Fibroblast of mammary gland (primary cell): ENCODE measurements around the gene PHF24.

Experiments used
- DNase-seq: peaks from one replicate; pipeline ENCODE4 v3.0.0-alpha.2; 2010; ENCODE audit warnings: low read depth
- H3K4me3 ChIP-seq: 2 replicates; pipeline ENCODE4 v1.5.1; 2011; ENCODE audit warnings: low read depth, mild to moderate bottlenecking, low read length, moderate library complexity; ENCODE audit not compliant: control insufficient read depth
- TF ChIP-seq, protein P1 (sequence below): conservative IDR thresholded peaks from 2 replicates; pipeline ENCODE4 v1.5.1; 2011; ENCODE audit warnings: low read depth, low read length, inconsistent platforms; ENCODE audit not compliant: control insufficient read depth, insufficient read depth

Gene PHF24

DNA sequence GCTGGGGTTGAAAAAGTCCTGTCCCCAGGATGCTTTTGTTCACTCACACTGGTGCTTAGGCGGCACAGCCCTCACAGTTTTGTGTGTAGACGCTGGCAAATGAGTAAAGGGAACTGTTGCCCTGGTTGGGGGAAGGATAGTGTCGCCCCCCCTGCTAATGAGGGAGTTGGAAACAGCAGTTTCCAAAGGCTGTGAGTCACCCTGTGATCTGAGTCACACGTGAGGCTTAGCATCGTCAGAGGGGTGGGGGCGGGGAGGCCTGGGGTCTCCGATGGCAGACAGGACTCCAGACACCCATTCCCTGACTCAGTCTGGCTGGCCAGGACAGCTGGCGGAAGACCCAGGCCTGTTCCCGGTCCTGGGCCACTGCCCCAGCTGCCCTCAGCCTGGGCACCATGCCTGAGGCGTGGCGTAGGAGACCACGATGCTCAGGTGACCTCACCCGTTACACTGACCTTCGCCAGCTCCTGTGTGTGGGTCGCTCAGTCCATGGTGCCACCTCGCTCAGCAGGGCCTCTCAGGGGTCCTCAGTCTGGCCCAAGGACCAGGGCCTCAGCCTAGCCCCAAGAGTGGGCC lies 34.4 kb downstream of the PHF24 start:
- TF ChIP-seq, protein P1, sequence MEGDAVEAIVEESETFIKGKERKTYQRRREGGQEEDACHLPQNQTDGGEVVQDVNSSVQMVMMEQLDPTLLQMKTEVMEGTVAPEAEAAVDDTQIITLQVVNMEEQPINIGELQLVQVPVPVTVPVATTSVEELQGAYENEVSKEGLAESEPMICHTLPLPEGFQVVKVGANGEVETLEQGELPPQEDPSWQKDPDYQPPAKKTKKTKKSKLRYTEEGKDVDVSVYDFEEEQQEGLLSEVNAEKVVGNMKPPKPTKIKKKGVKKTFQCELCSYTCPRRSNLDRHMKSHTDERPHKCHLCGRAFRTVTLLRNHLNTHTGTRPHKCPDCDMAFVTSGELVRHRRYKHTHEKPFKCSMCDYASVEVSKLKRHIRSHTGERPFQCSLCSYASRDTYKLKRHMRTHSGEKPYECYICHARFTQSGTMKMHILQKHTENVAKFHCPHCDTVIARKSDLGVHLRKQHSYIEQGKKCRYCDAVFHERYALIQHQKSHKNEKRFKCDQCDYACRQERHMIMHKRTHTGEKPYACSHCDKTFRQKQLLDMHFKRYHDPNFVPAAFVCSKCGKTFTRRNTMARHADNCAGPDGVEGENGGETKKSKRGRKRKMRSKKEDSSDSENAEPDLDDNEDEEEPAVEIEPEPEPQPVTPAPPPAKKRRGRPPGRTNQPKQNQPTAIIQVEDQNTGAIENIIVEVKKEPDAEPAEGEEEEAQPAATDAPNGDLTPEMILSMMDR: no peak
- no peak overlapping the region for H3K4me3 ChIP-seq
- peak; percentile 97 for DNase-seq

DNA sequence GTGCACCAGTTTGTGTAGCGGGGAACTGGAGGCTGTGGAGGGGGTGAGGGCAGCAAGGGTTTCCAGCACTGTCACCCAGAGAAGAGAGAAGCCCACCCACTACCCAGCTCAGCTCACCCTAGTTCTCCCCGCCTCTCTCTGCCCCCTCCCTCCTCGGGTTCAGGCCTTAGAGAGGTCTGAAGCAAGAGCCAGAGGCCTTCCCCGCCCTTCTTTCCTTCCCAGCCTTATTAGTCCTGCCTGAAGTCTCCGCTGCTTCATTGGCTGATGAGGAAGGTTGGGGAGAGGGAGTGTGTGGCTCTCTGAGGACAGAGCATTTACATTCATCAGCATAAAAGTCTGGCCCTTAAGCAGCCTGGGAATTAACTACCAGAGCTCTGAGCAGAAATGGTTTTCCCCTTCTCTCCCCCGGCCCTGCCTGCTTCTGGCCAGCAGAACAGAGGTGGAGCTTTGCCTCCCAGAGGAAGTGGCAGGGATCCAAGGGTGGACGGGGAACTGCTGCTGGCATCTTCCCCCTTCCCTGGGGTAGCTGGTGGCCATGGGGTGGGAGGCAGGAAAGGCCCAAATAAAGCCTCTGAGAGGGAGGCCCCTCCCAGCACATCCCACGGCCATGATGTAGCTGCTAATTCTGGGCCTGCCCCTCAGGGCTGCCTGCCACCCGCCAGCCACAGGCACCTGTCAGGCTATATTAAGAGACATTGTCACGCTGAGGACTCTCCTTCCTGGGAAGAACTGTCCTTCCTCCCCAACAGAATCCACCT lies 35.6 kb downstream of the PHF24 start:
- peak; percentile 81 for DNase-seq
- TF ChIP-seq, protein P1: no peak
- no peak overlapping the region for H3K4me3 ChIP-seq

DNA sequence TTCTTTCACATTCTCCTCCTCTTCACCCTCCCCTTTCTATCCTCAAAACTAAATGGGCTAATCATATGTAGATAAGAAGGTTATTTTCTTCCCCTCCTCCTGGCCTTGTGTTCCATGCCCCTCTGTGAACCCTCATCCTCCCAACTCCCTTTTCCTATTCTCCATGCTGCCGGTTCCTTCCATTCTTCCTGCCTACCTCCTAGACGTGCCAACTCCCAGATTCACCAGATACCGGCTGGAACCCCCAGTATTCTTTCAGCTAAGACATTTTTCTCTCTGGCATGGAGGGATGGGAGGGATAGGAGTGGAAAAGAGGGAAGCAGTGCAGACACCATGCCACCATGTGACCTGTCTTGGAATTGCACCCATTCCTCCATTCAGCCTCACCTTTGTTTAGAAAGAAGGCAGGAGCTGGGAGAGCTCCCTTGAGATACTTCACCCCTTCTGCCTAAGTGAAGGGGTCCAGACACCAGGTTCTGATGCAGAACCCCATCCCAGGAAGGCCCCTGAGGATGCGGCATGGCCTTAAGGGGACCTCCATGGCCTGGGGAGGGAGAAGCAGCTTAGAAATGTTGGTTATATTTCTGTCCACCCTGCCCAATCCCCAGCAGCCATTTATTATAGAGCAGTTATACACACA lies 36.3 kb downstream of the PHF24 start:
- no peak overlapping the region for H3K4me3 ChIP-seq
- peak; percentile 61 for DNase-seq
- TF ChIP-seq, protein P1: peak; percentile 68

DNA sequence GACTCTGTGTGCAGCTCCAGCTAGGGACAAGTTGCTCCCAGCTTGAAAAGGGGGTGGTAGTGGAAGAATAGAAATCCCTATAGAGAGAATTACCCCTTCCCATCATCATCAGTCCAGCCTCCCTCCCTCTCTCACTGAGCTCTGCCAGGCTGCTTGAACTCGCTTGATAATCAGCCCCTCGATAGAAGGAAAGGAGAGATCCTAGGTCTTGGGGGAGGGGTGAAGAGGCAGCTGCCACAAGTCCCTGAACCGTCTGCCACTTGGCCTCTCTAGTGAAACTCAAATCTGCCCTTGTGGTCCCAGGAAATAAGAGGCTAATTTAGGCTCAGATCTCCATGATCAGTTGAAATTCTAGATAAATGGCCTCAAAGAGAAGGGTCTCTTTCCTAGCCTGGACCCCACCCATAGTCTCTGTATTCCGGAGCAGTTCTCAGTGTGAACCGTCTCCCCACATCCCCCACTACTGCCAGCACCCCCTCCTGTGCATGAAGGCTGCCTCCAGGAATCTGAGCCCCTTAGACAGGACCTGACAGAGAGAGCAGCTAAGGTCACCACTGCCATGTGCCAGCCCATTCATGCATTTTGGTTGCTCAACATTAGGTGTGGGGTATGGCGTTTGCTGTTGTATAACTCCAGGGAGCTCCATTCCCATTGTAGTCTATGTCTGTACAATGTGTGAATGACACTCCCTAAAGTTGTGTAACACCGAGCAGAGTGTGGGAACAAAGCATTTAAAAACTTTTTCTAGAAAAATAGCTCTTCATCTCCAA lies 37.0 kb downstream of the PHF24 start:
- peak; percentile 80 for DNase-seq
- TF ChIP-seq, protein P1: no peak
- H3K4me3 ChIP-seq: no peak overlapping the region

DNA sequence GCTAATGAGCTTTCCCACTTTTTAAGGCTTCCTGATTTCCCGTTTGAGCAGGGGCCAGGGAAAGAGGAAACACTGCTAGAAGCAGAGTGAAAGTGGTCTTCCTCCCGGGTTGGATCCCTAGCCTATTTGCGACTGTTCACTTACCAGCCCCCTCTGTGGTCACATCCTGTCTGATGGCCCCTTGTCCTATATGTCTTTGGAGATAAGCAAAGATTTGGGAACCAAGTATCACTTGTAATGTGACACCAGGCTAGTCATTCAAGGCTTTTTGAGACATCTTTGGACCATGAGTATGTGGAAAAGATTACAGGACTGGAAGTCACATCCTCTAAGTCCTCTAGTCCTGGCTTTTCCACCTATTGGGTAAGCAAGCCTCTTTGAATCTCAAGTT lies 37.6 kb downstream of the PHF24 start:
- TF ChIP-seq, protein P1: no peak
- no peak overlapping the region for H3K4me3 ChIP-seq
- peak; percentile 59 for DNase-seq

DNA sequence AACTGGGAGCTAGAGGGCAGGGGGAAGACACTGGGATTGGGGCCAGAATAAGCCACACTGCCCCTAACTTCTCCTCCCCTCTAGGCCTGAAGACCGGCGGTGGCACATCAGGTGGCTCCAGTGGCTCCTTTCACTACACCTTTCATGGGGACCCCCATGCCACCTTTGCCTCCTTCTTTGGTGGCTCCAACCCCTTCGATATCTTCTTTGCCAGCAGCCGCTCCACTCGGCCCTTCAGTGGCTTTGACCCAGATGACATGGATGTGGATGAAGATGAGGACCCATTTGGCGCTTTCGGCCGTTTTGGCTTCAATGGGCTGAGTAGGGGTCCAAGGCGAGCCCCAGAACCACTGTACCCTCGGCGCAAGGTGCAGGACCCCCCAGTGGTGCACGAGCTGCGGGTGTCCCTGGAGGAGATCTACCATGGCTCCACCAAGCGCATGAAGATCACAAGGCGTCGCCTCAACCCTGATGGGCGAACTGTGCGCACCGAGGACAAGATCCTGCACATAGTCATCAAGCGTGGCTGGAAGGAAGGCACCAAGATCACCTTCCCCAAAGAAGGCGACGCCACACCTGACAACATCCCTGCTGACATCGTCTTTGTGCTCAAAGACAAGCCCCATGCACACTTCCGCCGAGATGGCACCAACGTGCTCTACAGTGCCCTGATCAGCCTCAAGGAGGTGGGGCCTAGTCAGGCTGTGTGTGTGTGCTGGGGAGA lies 38.3 kb downstream of the PHF24 start:
- no peak overlapping the region for H3K4me3 ChIP-seq
- DNase-seq: no peak
- TF ChIP-seq, protein P1: no peak
